CD8-positive, alpha-beta memory T cell (primary cell): ENCODE results near the gene MALRD1. TPM values are rescaled to one million over a fixed set of nuclear protein-coding genes. Genes with fewer than 3 reads are reported as not detected.

Experiments used
- CTCF ChIA-PET: fragments of 350-600 bp; sonication (Branson Sonifier 250); formaldehyde crosslinking; loops from one replicate; lab custom pipeline; 2021; ENCODE audit warnings: antibody characterized with exemption; lab: Charles Lee
- POLR2A ChIA-PET: fragments of 350-600 bp; sonication (Branson Sonifier 250); formaldehyde crosslinking; loops from one replicate; lab custom pipeline; 2021; ENCODE audit warnings: antibody characterized with exemption; lab: Charles Lee
- DNase-seq, 5 donors: peaks; one replicate each; pipeline versions ENCODE4 v3.0.0 to v3.0.0-alpha.2; 2020 to 2022; ENCODE audit warnings: mixed read lengths in 1 of 5
- H3K27ac ChIP-seq: one replicate; pipeline ENCODE4 v1.7.0; 2013; ENCODE audit warnings: low read depth, mild to moderate bottlenecking, low read length, moderate library complexity
- H3K27me3 ChIP-seq: 2 replicates; pipeline ENCODE4 v1.7.0; 2013; ENCODE audit warnings: low read length, mild to moderate bottlenecking; ENCODE audit not compliant: insufficient read depth, poor library complexity, severe bottlenecking
- H3K36me3 ChIP-seq: 2 replicates; pipeline ENCODE4 v1.7.0; 2013; ENCODE audit warnings: mild to moderate bottlenecking, low read length, moderate library complexity; ENCODE audit not compliant: insufficient read depth
- H3K4me1 ChIP-seq: 2 replicates; pipeline ENCODE4 v1.7.0; 2013; ENCODE audit warnings: mild to moderate bottlenecking, low read length, moderate library complexity; ENCODE audit not compliant: insufficient read depth
- H3K4me3 ChIP-seq: 2 replicates; pipeline ENCODE4 v1.7.0; 2013; ENCODE audit warnings: mild to moderate bottlenecking, low read length
- H3K9me3 ChIP-seq: 2 replicates; pipeline ENCODE4 v1.7.0; 2013; ENCODE audit warnings: mild to moderate bottlenecking, low read length
- H3K27ac Mint-ChIP-seq, 8 donors: one replicate each; pipeline ENCODE4 v1.8.0; 2020 to 2021; ENCODE audit warnings: mixed read lengths in 8 of 8, mild to moderate bottlenecking in 6 of 8, inconsistent platforms in 3 of 8, moderate library complexity in 3 of 8
- H3K27me3 Mint-ChIP-seq, 2 donors: one replicate each; pipeline ENCODE4 v1.8.0; 2020 to 2021; ENCODE audit warnings: mixed read lengths in 2 of 2, mild to moderate bottlenecking in 1 of 2, moderate library complexity in 1 of 2
- H3K36me3 Mint-ChIP-seq, 3 donors: one replicate each; pipeline ENCODE4 v1.8.0; 2020 to 2021; ENCODE audit warnings: mixed read lengths in 3 of 3, inconsistent platforms in 1 of 3, mild to moderate bottlenecking in 1 of 3
- H3K4me1 Mint-ChIP-seq, 3 donors: one replicate each; pipeline ENCODE4 v1.8.0; 2020 to 2021; ENCODE audit warnings: mixed read lengths in 3 of 3, inconsistent platforms in 1 of 3, mild to moderate bottlenecking in 1 of 3
- H3K4me3 Mint-ChIP-seq, 7 donors: one replicate each; pipeline ENCODE4 v1.8.0; 2020 to 2021; ENCODE audit warnings: mixed read lengths in 7 of 7, mild to moderate bottlenecking in 6 of 7, moderate library complexity in 4 of 7, inconsistent platforms in 2 of 7
- H3K9me3 Mint-ChIP-seq, 5 donors: one replicate each; pipeline ENCODE4 v1.8.0; 2020 to 2022; ENCODE audit warnings: mixed read lengths in 5 of 5, mild to moderate bottlenecking in 3 of 5, moderate library complexity in 2 of 5, inconsistent platforms in 1 of 5
- polyA plus RNA-seq: library from polyadenylated mRNA; unstranded; fragments of 300-500 nt; fragmentation: Illumina TruSeq; gene quantifications from one replicate; pipeline ENCODE4 v1.2.3, GENCODE V29; 2021
- total RNA-seq, 2 experiments: library from RNA; stranded (reverse); gene quantifications; one replicate each; pipeline ENCODE4 v1.2.3, GENCODE V29; 2021

The MALRD1 gene
- total and polyA plus RNA-seq, 3 experiments from 2014 or later, result not detected

DNA sequence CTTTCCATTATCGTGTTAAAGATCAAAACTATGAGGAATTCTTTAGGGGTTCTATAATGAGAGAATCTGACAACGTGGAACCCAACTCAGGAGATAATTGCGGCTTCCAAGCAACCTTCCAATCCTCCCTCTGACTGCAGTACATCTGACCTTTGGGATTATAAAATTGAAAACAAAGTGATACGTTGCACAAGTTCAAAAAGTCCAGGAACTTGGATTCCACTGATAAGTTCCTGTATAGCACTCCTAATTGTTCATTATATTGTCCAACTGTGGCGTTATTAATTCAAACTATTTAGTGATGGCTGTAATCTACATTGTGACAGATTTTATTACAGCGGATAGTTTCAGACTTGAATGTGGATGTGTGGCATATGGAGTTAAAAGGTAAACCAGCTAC, 15.4 kb downstream of the MALRD1 start:
- H3K27ac Mint-ChIP-seq, result no peak overlapping the region
- Histone ChIP-seq H3K27ac (no peak overlapping the region), H3K9me3 (no peaks in the 10 kb centered on the region), H3K4me3 (no peak overlapping the region), H3K36me3 (no peaks in the 10 kb centered on the region), H3K27me3 (no peaks in the 10 kb centered on the region), H3K4me1 (no peaks in the 10 kb centered on the region)
- no peaks in the 10 kb centered on the region for H3K27me3 Mint-ChIP-seq
- H3K4me1 Mint-ChIP-seq, result no peaks in the 10 kb centered on the region
- peaks cover 0 to 2% (median 0%) of the 10 kb centered on the region in 3 donors for H3K36me3 Mint-ChIP-seq
- DNase-seq, result no peak
- ChIA-PET CTCF (no interaction called here), POLR2A (no interaction called here)
- no peak overlapping the region for H3K4me3 Mint-ChIP-seq
- H3K9me3 Mint-ChIP-seq, result peaks cover 9 to 19% (median 11%) of the 10 kb centered on the region in 5 donors

DNA sequence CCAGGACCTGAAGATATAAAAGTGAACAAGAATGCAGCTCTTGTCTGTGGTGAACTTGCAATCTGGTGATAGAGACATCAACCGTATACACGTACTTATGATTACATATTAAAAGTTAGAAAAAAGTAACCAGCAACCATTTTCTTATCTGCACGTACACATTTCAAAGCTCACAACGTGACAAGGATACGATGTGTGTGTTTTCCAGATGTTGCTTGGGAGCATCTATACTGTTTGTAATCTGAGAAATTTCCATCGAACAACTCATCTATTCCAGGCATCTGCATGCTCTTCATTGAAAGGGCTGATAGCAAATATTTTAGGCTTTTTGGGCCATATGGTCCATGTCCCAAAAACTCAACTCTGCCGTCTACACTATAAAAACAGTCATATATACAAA, 23.3 kb downstream of the MALRD1 start:
- Mint-ChIP-seq H3K27me3 (no peaks in the 10 kb centered on the region), H3K9me3 (peaks cover 3 to 18% (median 6%) of the 10 kb centered on the region in 5 donors), H3K4me1 (no peaks in the 10 kb centered on the region), H3K4me3 (no peak overlapping the region), H3K27ac (no peak overlapping the region), H3K36me3 (no peaks in the 10 kb centered on the region)
- CTCF ChIA-PET, result no interaction called here
- POLR2A ChIA-PET, result no interaction called here
- Histone ChIP-seq H3K36me3 (no peaks in the 10 kb centered on the region), H3K27ac (no peak overlapping the region), H3K9me3 (no peaks in the 10 kb centered on the region), H3K4me1 (no peaks in the 10 kb centered on the region), H3K4me3 (no peak overlapping the region), H3K27me3 (no peaks in the 10 kb centered on the region)
- DNase-seq, result no peak

DNA sequence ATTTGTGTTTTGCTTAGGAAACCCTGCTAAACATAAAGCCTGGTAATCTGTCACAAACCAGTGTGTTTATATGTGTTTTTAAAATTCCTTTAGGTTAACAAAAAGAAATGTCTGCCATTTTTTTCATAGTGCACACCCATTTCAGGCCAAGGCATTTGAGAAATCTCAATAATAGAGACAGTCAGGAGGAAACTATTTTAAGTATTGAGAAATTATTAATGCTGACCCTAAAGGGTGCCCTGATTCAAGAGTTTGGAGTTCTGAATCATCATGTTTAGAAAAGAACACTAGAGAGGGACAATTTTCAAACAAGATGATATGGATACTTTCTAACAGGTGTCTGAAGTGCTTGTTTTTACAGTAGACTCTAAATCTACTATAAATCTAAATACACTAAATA, 28.7 kb downstream of the MALRD1 start:
- ChIA-PET CTCF (no interaction called here), POLR2A (no interaction called here)
- no peak for DNase-seq
- no peak overlapping the region for H3K27ac ChIP-seq
- Mint-ChIP-seq H3K4me1 (no peaks in the 10 kb centered on the region), H3K27me3 (no peaks in the 10 kb centered on the region), H3K36me3 (no peaks in the 10 kb centered on the region), H3K4me3 (no peak overlapping the region), H3K27ac (no peak overlapping the region), H3K9me3 (peaks cover 2 to 30% (median 4%) of the 10 kb centered on the region in 5 donors)
- no peaks in the 10 kb centered on the region for H3K9me3 ChIP-seq
- H3K36me3 ChIP-seq, result no peaks in the 10 kb centered on the region
- H3K4me3 ChIP-seq, result no peak overlapping the region
- H3K27me3 ChIP-seq, result no peaks in the 10 kb centered on the region
- no peaks in the 10 kb centered on the region for H3K4me1 ChIP-seq

DNA sequence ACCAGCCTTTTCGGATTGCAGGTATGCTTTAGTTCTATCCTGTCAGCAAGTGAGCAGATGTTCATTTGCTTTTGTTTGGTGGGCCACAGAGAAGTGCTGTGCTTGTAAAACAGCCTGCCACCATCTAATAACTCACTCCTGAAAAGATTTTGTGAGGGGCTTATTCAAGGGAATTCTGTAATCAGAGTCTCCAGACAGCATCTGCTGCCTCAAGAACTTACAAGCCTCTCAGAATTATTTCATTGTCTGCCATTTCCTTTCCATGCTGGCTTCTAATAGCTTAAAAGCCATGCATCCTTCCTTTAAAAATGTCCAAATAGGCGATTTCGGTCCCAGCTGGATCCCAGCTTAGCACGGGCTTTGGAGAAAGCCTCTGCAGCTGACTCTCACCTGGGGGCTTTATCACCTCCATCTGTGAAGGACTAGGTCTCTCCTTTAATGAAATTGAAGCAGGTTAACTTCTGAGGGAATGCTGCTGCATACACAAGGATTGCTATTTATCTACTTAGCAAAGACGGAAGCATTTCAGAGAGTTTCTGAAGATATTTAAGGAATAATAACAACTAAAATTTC, 48.0 kb downstream of the MALRD1 start:
- ChIA-PET CTCF (no interaction called here), POLR2A (no interaction called here)
- Mint-ChIP-seq H3K27me3 (no peaks in the 10 kb centered on the region), H3K4me1 (no peaks in the 10 kb centered on the region), H3K36me3 (no peaks in the 10 kb centered on the region), H3K9me3 (peaks cover 0 to 19% (median 4%) of the 10 kb centered on the region in 5 donors), H3K4me3 (no peak overlapping the region), H3K27ac (no peak overlapping the region)
- Histone ChIP-seq H3K27ac (no peak overlapping the region), H3K9me3 (no peaks in the 10 kb centered on the region), H3K27me3 (no peaks in the 10 kb centered on the region), H3K36me3 (no peaks in the 10 kb centered on the region), H3K4me1 (no peaks in the 10 kb centered on the region), H3K4me3 (no peak overlapping the region)
- DNase-seq, result no peak

GRCh38 chr10:19097151-19097550, 48.5 kb downstream of the MALRD1 start:
- H3K9me3 ChIP-seq, result no peaks in the 10 kb centered on the region
- no peaks in the 10 kb centered on the region for H3K36me3 Mint-ChIP-seq
- H3K27ac ChIP-seq, result no peak overlapping the region
- no peaks in the 10 kb centered on the region for H3K4me1 Mint-ChIP-seq
- ChIA-PET POLR2A (no interaction called here), CTCF (no interaction called here)
- H3K4me3 ChIP-seq, result no peak overlapping the region
- no peaks in the 10 kb centered on the region for H3K27me3 Mint-ChIP-seq
- no peak overlapping the region for H3K4me3 Mint-ChIP-seq
- H3K27me3 ChIP-seq, result no peaks in the 10 kb centered on the region
- H3K4me1 ChIP-seq, result no peaks in the 10 kb centered on the region
- H3K9me3 Mint-ChIP-seq, result peaks cover 0 to 19% (median 4%) of the 10 kb centered on the region in 5 donors
- no peak overlapping the region for H3K27ac Mint-ChIP-seq
- no peak for DNase-seq
- no peaks in the 10 kb centered on the region for H3K36me3 ChIP-seq

DNA sequence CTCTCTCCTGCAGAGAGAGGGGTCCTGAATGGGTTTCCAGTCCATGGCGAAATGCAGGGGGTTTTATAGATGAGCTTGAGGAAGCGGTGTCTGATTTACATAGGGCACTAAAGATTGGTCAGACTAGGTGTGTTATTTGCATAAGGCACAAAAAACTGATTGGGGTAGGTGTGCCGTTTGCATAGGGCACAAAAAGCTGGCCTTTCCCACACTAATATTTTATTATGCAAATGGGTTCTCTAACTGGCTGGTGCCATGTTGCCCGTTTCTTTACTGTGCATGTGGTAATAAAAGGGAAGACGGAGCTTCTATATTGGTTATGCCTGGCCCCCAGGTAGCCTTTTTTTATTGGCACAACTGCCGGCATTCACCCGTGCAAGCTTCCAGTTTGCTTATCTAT, 50.2 kb downstream of the MALRD1 start:
- Mint-ChIP-seq H3K4me3 (no peak overlapping the region), H3K27ac (no peak overlapping the region), H3K36me3 (no peaks in the 10 kb centered on the region), H3K4me1 (no peaks in the 10 kb centered on the region), H3K27me3 (no peaks in the 10 kb centered on the region), H3K9me3 (peaks cover 0 to 19% (median 6%) of the 10 kb centered on the region in 5 donors)
- H3K27ac ChIP-seq, result no peak overlapping the region
- POLR2A ChIA-PET, result no interaction called here
- DNase-seq, result no peak
- no peaks in the 10 kb centered on the region for H3K4me1 ChIP-seq
- no peaks in the 10 kb centered on the region for H3K36me3 ChIP-seq
- H3K27me3 ChIP-seq, result no peaks in the 10 kb centered on the region
- no peak overlapping the region for H3K4me3 ChIP-seq
- CTCF ChIA-PET, result no interaction called here
- H3K9me3 ChIP-seq, result no peaks in the 10 kb centered on the region

GRCh38 chr10:19107406-19107805, 58.8 kb downstream of the MALRD1 start:
- Histone ChIP-seq H3K4me3 (no peak overlapping the region), H3K27ac (no peak overlapping the region), H3K9me3 (no peaks in the 10 kb centered on the region), H3K4me1 (no peaks in the 10 kb centered on the region), H3K36me3 (no peaks in the 10 kb centered on the region), H3K27me3 (no peaks in the 10 kb centered on the region)
- H3K9me3 Mint-ChIP-seq, result peaks cover 16 to 36% (median 20%) of the 10 kb centered on the region in 5 donors
- ChIA-PET POLR2A (no interaction called here), CTCF (no interaction called here)
- no peak for DNase-seq
- no peaks in the 10 kb centered on the region for H3K36me3 Mint-ChIP-seq
- no peak overlapping the region for H3K4me3 Mint-ChIP-seq
- H3K4me1 Mint-ChIP-seq, result no peaks in the 10 kb centered on the region
- H3K27ac Mint-ChIP-seq, result no peak overlapping the region
- H3K27me3 Mint-ChIP-seq, result no peaks in the 10 kb centered on the region

DNA sequence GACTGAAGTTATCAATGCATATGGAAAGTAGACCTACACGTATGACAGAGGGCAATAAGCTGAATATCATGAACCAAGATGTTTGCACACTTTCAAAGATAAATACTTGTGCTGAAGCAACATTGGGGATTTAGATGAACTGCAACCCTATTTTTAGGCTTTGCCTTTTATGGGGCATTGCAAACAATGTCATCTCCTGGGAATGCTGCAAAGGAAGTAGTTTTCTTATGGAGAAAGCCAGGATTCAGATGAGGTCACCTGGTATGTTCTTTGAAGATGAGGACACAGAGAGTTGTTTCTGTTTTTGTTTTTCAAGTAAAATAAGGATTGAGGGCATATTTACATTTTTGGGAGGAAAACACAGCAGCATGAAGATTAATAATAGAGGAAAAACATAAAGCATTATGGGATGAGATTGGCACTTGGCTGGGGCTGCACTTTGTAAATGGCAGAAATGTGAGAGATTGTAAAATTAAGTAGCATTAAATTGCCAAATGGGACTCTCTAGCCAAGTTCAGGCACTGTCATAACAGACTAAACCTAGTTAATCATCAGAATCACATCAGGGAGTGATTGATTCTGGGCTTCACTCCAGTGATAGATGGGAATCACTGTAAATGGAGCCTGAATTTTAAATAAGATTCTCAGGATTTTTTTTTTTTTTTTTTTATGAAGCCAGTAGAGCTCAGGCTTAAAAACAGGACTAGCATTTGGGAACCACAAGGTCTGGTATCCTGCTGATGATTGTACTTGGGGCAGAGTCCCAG, 63.1 kb downstream of the MALRD1 start:
- CTCF ChIA-PET, result no interaction called here
- no peak overlapping the region for H3K27ac ChIP-seq
- no peak overlapping the region for H3K27ac Mint-ChIP-seq
- no peaks in the 10 kb centered on the region for H3K36me3 Mint-ChIP-seq
- no peak overlapping the region for H3K4me3 Mint-ChIP-seq
- no peaks in the 10 kb centered on the region for H3K9me3 ChIP-seq
- no peaks in the 10 kb centered on the region for H3K4me1 Mint-ChIP-seq
- H3K27me3 Mint-ChIP-seq, result no peaks in the 10 kb centered on the region
- H3K27me3 ChIP-seq, result no peaks in the 10 kb centered on the region
- H3K9me3 Mint-ChIP-seq, result peaks cover 12 to 33% (median 18%) of the 10 kb centered on the region in 5 donors
- POLR2A ChIA-PET, result no interaction called here
- H3K4me1 ChIP-seq, result no peaks in the 10 kb centered on the region
- DNase-seq, result no peak
- H3K36me3 ChIP-seq, result no peaks in the 10 kb centered on the region
- H3K4me3 ChIP-seq, result no peak overlapping the region
